Mucosa of descending colon (tissue), 3 donors: ENCODE results near the gene C6orf47. TPM values are rescaled to one million over a fixed set of nuclear protein-coding genes. Genes with fewer than 3 reads are reported as not detected.

Experiments
- ATAC-seq: fragments of 200-7000 bp; cut with Tn5 transposase; one replicate; pipeline ENCODE4 v1.9.1; 2020; ENCODE audit warnings: mild to moderate bottlenecking, moderate library complexity
- DNase-seq, 3 donors: peaks; one replicate each; pipeline ENCODE4 v3.0.0-alpha.2; 2020
- H3K36me3 ChIP-seq: fragments of 200-600 bp; one replicate; pipeline ENCODE4 v1.8.0; 2021; ENCODE audit warnings: low read depth, mild to moderate bottlenecking
- H3K4me1 ChIP-seq: fragments of 200-600 bp; one replicate; pipeline ENCODE4 v1.8.0; 2021; ENCODE audit warnings: low read depth, mild to moderate bottlenecking
- H3K4me3 ChIP-seq: fragments of 200-600 bp; one replicate; pipeline ENCODE4 v1.8.0; 2021; ENCODE audit warnings: mild to moderate bottlenecking
- H3K9me3 ChIP-seq: fragments of 200-600 bp; one replicate; pipeline ENCODE4 v1.8.0; 2021; ENCODE audit warnings: mild to moderate bottlenecking
- CTCF ChIP-seq: fragments of 200-600 bp; IDR thresholded peaks from one replicate; pipeline ENCODE4 v1.8.0; 2022; ENCODE audit warnings: antibody characterized with exemption, mild to moderate bottlenecking
- intact Hi-C, 2 donors: fragments of 100-400 bp; cut with DNase I in 1 of 2; cut with micrococcal nuclease in 1 of 2; formaldehyde crosslinking; loops; one replicate each; pipeline versions ENCODE4 v1.11.0 to v1.11.1; 2022; cut with DNase I, micrococcal nuclease
- total RNA-seq, 3 donors: library from RNA; stranded (reverse); fragmentation: NEBNext Ultra II Directional in 2 of 3; extraction: Animal tissue kit (Norgen Biotek cat#: 25700) in 2 of 3; gene quantifications; one replicate each; pipeline versions ENCODE4 v1.2.1 to v1.2.4, GENCODE V29; 2021 to 2023
- donor health status: DM: no; HTN: no; CAD: no; lungs with moderate emphysema.
- donor health status: DM: no; HTN: no; CAD: no.
- donor health status: DM: no; HTN: yes; CAD: no.

Gene C6orf47
- total RNA-seq, 3 donors from 2014 or later = 28.5 to 33.0 (median 32.3) TPM

DNA sequence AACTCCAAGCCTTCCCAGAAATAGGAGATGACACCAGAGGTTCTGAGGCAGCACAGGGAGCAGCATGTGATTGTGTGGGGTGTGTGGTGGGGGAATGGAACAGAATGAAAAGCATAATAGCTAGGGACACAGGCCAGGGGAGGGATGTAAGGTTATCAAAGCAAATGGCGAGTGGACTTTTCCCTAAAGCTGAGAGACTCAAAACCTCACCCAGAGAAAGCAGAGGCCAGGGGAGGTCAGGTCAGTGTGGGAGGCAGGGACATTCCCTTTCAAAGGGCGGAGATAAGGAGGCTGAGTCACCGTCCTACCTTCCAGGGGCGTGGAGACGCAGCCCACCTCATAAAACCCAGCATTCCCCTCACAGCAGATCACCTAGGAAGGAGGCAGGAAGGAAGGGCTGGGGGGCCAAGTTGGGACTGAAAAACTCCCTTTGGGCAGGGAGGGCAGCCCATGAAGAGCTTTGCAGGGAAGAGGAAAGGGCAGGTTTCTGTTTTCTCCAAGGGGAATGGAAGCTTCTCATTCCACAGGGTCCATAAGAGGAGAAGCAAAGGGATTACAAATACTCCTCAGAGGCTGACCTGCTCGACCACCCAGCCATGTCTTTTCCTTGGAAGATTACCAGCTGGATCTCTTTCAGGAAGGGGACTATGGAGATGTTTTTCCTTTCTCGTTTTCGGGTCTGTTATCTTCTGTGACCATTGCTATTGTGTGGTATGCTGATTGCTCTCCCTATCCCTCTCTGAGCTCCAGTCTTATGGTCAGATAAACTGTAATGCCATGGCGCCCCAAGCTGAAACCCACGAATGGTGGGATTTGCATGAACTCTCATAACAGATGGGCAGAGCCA is 29.9 kb upstream of the C6orf47 start:
- TF ChIP-seq CTCF = no peak
- no peaks in the 10 kb centered on the region for H3K9me3 ChIP-seq
- H3K36me3 ChIP-seq = peaks cover 13% of the 10 kb centered on the region
- ATAC-seq (peak; percentile 91), DNase-seq (peak in 1 of 3 donors; percentile 31)
- H3K4me1 ChIP-seq = no peaks in the 10 kb centered on the region
- no peak overlapping the region for H3K4me3 ChIP-seq
- intact Hi-C loops = no loop called here

DNA sequence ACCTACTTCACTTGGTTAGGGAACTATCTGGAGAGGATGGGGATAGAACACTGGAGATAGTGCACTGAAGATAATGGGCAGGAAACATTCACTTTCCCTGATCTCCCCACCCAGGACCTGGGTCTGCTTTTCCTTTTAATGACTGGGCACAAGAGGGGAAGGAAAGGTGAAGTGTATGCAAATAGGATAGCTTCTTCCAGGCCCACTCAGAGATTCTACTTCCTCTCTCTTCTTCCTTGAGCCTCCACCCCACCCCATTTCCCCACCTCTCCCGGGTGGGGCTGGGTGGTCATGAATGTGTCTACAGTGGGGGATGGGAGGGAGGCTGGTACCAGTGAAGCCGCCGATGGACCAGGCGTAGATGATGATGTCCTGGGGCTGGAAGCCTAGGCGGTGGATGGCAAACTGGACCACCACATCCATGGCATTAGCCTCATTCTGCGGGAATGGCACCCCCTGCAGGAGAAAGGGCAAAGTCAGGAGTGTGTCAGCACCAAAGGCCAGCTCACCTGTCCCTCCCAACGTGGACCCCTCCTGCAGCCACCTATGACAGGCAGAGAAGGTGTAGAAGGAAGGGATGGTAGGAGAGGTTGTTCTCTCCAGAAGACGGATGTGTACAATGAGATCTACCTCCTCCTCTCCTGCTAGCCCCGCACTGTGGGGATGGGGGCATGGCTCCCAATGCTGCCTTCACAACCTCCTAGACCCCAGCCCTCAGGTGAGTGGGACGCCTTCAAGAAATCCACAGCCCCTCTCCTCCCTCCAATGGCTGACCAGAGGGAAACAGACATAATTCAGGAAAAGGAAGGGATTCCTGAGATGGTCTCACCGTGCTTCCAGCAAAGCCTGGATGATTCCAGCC is 28.9 kb upstream of the C6orf47 start:
- no peak for TF ChIP-seq CTCF
- peak; percentile 24 for ATAC-seq
- DNase-seq = peak in 1 of 3 donors; percentile 24
- Histone ChIP-seq H3K36me3 (peaks cover 13% of the 10 kb centered on the region), H3K4me3 (no peak overlapping the region), H3K4me1 (no peaks in the 10 kb centered on the region), H3K9me3 (no peaks in the 10 kb centered on the region)
- intact Hi-C loops = loop anchor here in 1 of 2 donors (10.0 kb wide), 1 partner anchor 175 kb away; the partner anchor contains the start of gene NEU1

- intact Hi-C loops = loop anchor here in 1 of 2 donors (10.0 kb wide), 1 partner anchor 177 kb away; the partner anchor contains the start of gene NEU1
- H3K4me1 ChIP-seq = no peaks in the 10 kb centered on the region
- peaks cover 13% of the 10 kb centered on the region for H3K36me3 ChIP-seq
- DNase-seq (no peak), ATAC-seq (no peak)
- no peak overlapping the region for H3K4me3 ChIP-seq
- no peak for TF ChIP-seq CTCF
- no peaks in the 10 kb centered on the region for H3K9me3 ChIP-seq
Observed at GRCh38 chr6:31687860-31688693, 27.5 kb upstream of the C6orf47 start.

GRCh38 chr6:31687321-31687720 is 26.7 kb upstream of the C6orf47 start:
- H3K36me3 ChIP-seq = peaks cover 13% of the 10 kb centered on the region
- intact Hi-C loops = loop anchor here in 1 of 2 donors (10.0 kb wide), 1 partner anchor 177 kb away; the partner anchor contains the start of gene NEU1

More at GRCh38 chr6:31687321-31687720, 26.7 kb upstream of the C6orf47 start:
- TF ChIP-seq CTCF = no peak
- DNase-seq (no peak), ATAC-seq (no peak)
- no peak overlapping the region for H3K4me3 ChIP-seq
- no peaks in the 10 kb centered on the region for H3K9me3 ChIP-seq
- H3K4me1 ChIP-seq = no peaks in the 10 kb centered on the region
